ENCODE data around the gene B3GALT2.

Gene B3GALT2

GRCh38 chr1:193144999-193145398, 41.4 kb downstream of the B3GALT2 start:
- Mint-ChIP-seq H3K27ac (no peak overlapping the region), H3K4me1 (ENCODE audit: low read depth) (peaks cover 20% of the 10 kb centered on the region), H3K9me3 (ENCODE audit: low read depth) (no peaks in the 10 kb centered on the region), H3K36me3 (peaks cover 9% of the 10 kb centered on the region), H3K27me3 (no peaks in the 10 kb centered on the region), H3K4me3 (no peak overlapping the region)

- Mint-ChIP-seq H3K4me1 (ENCODE audit: low read depth) (peaks cover 22% of the 10 kb centered on the region), H3K9me3 (ENCODE audit: low read depth) (no peaks in the 10 kb centered on the region), H3K4me3 (no peak overlapping the region), H3K36me3 (peaks cover 12% of the 10 kb centered on the region), H3K27me3 (no peaks in the 10 kb centered on the region), H3K27ac (no peak overlapping the region)
Observed at GRCh38 chr1:193144361-193144938, 42.0 kb downstream of the B3GALT2 start.

GRCh38 chr1:193143285-193143684, 43.1 kb downstream of the B3GALT2 start:
- Mint-ChIP-seq H3K9me3 (ENCODE audit: low read depth) (no peaks in the 10 kb centered on the region), H3K4me1 (ENCODE audit: low read depth) (peaks cover 22% of the 10 kb centered on the region), H3K4me3 (no peak overlapping the region), H3K36me3 (peaks cover 15% of the 10 kb centered on the region), H3K27ac (no peak overlapping the region), H3K27me3 (no peaks in the 10 kb centered on the region)

DNA sequence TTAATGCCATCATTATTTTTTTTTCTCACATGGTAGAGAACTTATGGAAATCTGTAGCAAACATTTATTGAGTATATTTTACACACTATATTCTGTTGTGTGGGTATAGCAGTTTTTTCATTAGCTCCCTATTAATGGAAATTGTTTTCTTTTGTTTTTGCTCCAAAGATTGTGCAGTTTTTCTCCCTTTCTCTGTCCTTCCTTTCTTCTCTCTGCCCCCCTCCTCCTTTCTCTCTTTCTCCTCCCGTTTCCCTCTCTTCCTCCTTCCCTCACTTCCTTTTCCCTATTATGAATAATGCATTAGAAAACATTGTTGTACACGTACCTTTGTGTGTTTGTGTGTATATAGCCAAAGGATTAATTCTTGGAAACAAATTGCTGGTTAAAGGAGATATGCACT, 44.0 kb downstream of the B3GALT2 start:
- peak overlapping the region; percentile 50 for H3K27ac Mint-ChIP-seq
- H3K4me1 Mint-ChIP-seq (ENCODE audit: low read depth) = peaks cover 22% of the 10 kb centered on the region
- H3K36me3 Mint-ChIP-seq = peaks cover 19% of the 10 kb centered on the region
- H3K27me3 Mint-ChIP-seq = no peaks in the 10 kb centered on the region
- H3K9me3 Mint-ChIP-seq (ENCODE audit: low read depth) = no peaks in the 10 kb centered on the region
- H3K4me3 Mint-ChIP-seq = no peak overlapping the region

- Mint-ChIP-seq H3K9me3 (ENCODE audit: low read depth) (no peaks in the 10 kb centered on the region), H3K36me3 (peaks cover 20% of the 10 kb centered on the region), H3K4me1 (ENCODE audit: low read depth) (peaks cover 24% of the 10 kb centered on the region), H3K27me3 (no peaks in the 10 kb centered on the region), H3K27ac (no peak overlapping the region), H3K4me3 (peak overlapping the region; percentile 2)
Observed at GRCh38 chr1:193141804-193142203, 44.6 kb downstream of the B3GALT2 start.

DNA sequence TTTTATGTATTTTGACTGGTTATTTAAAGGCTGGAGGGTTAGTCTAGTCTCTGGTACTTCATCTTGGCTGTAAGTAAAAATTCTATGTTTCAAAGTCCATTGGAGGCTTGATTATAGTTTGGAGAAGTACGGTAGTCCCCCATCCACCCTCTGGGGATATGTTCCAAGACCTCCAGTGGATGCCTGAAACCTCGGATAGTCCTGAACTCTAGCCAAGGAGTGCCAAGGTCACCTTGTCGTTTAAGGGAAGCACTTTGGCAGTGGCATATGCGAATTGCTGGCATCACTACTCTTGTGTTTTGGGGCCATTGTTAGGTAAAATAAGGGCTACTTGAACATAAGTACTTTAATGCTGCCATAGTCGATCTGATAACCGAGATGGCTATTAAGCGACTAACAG, 46.2 kb downstream of the B3GALT2 start:
- no peaks in the 10 kb centered on the region for H3K27me3 Mint-ChIP-seq
- no peak overlapping the region for H3K4me3 Mint-ChIP-seq
- peaks cover 19% of the 10 kb centered on the region for H3K36me3 Mint-ChIP-seq
- H3K4me1 Mint-ChIP-seq (ENCODE audit: low read depth) = peaks cover 29% of the 10 kb centered on the region
- no peak overlapping the region for H3K27ac Mint-ChIP-seq
- no peaks in the 10 kb centered on the region for H3K9me3 Mint-ChIP-seq (ENCODE audit: low read depth)

DNA sequence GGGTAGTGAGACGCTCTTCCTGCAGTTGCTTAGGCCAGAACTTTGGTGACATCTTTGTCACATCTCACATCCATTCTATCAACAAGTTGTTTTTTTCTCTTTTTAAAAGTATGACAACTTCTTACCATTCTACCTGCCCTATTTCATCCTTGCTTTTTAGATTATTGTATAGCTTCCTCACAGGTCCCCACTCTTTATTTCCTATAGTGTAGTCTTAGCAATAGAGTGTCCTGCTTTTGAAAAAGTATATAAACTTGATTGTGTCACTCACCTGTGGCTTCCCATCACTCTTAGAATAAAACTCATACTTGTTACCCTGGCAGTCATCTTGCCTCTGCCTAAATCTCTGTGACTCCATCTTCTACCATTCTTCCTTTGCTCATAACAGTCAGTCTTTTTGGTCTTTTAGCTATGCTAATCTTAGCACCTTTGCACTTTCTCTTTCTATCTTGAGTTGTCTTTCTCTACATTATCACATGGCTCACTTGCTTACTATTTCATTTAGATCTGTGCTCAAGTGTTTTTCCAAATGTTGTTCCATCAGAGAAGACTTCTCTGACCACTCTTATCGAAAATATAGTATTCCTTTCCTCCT, 55.0 kb downstream of the B3GALT2 start:
- H3K4me1 Mint-ChIP-seq (ENCODE audit: low read depth) = peaks cover 43% of the 10 kb centered on the region
- H3K36me3 Mint-ChIP-seq = peaks cover 14% of the 10 kb centered on the region
- H3K9me3 Mint-ChIP-seq (ENCODE audit: low read depth) = no peaks in the 10 kb centered on the region
- no peaks in the 10 kb centered on the region for H3K27me3 Mint-ChIP-seq
- H3K4me3 Mint-ChIP-seq = peak overlapping the region; percentile 17
- no peak overlapping the region for H3K27ac Mint-ChIP-seq

Measured in activated naive CD8-positive, alpha-beta T cell (primary cell).